NT2/D1 (cell line): ENCODE results near the gene TLR10.
"Not testable (repeated sequence)": the region's sequence is repeated elsewhere in the genome, so short reads cannot be mapped to it uniquely, and the experiment has no call there.

Experiments
- SUZ12 ChIP-seq: IDR thresholded peaks from 2 replicates; pipeline ENCODE4 v1.6.1; 2011; ENCODE audit not compliant: insufficient read length, insufficient read depth; ENCODE audit errors: extremely low read depth
- YY1 ChIP-seq: IDR thresholded peaks from 2 replicates; pipeline ENCODE4 v1.6.1; 2011; ENCODE audit not compliant: insufficient read length, insufficient read depth

DNA sequence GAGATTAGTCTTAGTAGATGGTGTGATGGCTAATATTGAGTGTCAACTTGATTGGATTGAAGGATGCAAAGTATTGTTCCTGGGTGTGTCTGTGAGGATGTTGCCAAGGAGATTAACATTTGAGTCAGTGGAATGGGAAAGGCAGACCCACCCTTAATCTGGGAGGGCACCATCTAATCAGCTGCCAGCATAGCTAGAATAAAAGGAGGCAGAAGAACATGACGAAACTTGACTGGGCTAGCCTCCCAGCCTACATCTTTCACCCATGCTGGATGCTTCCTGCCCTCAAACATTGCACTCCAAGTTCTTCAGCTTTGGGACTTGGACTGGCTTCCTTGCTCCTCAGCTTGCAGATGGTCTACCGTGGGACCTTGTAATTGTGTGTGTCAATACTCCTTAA is 12.5 kb downstream of the TLR10 start:
- not testable (repeated sequence) for TF ChIP-seq YY1, SUZ12
